K562 (cell line): ENCODE results near the gene ATF7IP. TPM values are rescaled to one million over a fixed set of nuclear protein-coding genes. Genes with fewer than 3 reads are reported as not detected.

ENCODE experiments used
- ATAC-seq: fragments of 200-7000 bp; cut with Tn5 transposase; 3 replicates; pipeline ENCODE4 v1.9.1; 2020; ENCODE audit warnings: moderate library complexity
- BruUV-seq: library from RNA; stranded (reverse); fragments of 400-500 nt; replicated peaks from 2 replicates; lab custom pipeline; 2021; lab: Mats Ljungman, UMichigan
- CTCF ChIA-PET: fragments of 300-600 bp; formaldehyde crosslinking; extraction: SDS; loops from one replicate; lab custom pipeline; 2021; ENCODE audit warnings: low intra/inter-chr PET ratio; lab: Yijun Ruan, JAX
- POLR2A ChIA-PET: fragments of 300-600, 350-650 bp; sonication (Branson Sonifier 250); formaldehyde crosslinking; extraction: SDS; loops from one replicate; lab custom pipeline; 2021; ENCODE audit warnings: antibody characterized with exemption, inconsistent platforms; lab: Yijun Ruan, JAX
- DNase-seq, 4 experiments: peaks; one replicate each; pipeline versions ENCODE4 v3.0.0 to v3.0.0-alpha.2; 2011 to 2018; ENCODE audit warnings: low spot score in 3 of 4, mixed read lengths in 3 of 4; ENCODE audit errors: extremely low read depth in 1 of 4
- FAIRE-seq: peaks from 2 replicates; lab custom pipeline; 2011; peaks lifted over from hg19 to GRCh38; lab: Jason Lieb, UNC
- H2AFZ ChIP-seq: 2 replicates; pipeline ENCODE4 v1.6.0; 2011; ENCODE audit warnings: low read depth, low read length, control low read depth, inconsistent platforms
- H3K27ac ChIP-seq: fragments of 200-600 bp; 3 replicates; pipeline ENCODE4 v1.8.0; 2011; ENCODE audit warnings: low read depth, mild to moderate bottlenecking, control low read depth, inconsistent platforms, low read length, moderate library complexity, mixed read lengths; ENCODE audit errors: extremely low read depth
- H3K27me3 ChIP-seq, 2 experiments: fragments of 300-600 bp in 1 of 2; 2 replicates in 1 of 2; 3 replicates in 1 of 2; pipeline versions ENCODE4 v1.6.0 to v1.8.0; 2011; ENCODE audit warnings: inconsistent platforms in 2 of 2, low read length in 2 of 2, mild to moderate bottlenecking in 1 of 2, mixed read lengths in 1 of 2, moderate library complexity in 1 of 2; ENCODE audit not compliant: control insufficient read depth in 2 of 2, insufficient read depth in 2 of 2
- H3K36me3 ChIP-seq: fragments of 300-600 bp; 3 replicates; pipeline ENCODE4 v1.8.0; 2011; ENCODE audit warnings: mild to moderate bottlenecking, low read length, inconsistent platforms; ENCODE audit not compliant: control insufficient read depth, insufficient read depth
- H3K4me1 ChIP-seq, 2 experiments: fragments of 200-600 bp in 1 of 2; replicated peaks in 1 of 2; 2 replicates in 1 of 2; 3 replicates in 1 of 2; pipeline versions ENCODE4 v1.5.1 to v1.8.0; 2011; ENCODE audit warnings: inconsistent platforms in 2 of 2, low read length in 2 of 2, mild to moderate bottlenecking in 1 of 2, mixed read lengths in 1 of 2, moderate library complexity in 1 of 2; ENCODE audit not compliant: control insufficient read depth in 2 of 2, insufficient read depth in 2 of 2
- H3K4me2 ChIP-seq: 2 replicates; pipeline ENCODE4 v1.6.1; 2011; ENCODE audit warnings: low read length, control low read depth, inconsistent platforms, mixed read lengths; ENCODE audit not compliant: insufficient read depth
- H3K4me3 ChIP-seq: fragments of 200-600 bp; sonication (generic), shearing (Covaris generic); 2 replicates; pipeline ENCODE4 v1.5.1; 2016; ENCODE audit warnings: control low read depth, inconsistent platforms
- H3K79me2 ChIP-seq: fragments of 200-600 bp; 3 replicates; pipeline ENCODE4 v1.8.0; 2011; ENCODE audit warnings: low read length, inconsistent platforms; ENCODE audit not compliant: control insufficient read depth, insufficient read depth
- H3K9ac ChIP-seq, 2 experiments: 2 replicates each; pipeline versions ENCODE4 v1.6.0 to v1.6.1; 2011; ENCODE audit warnings: low read depth in 2 of 2, low read length in 2 of 2, control low read depth in 1 of 2, inconsistent platforms in 1 of 2, mild to moderate bottlenecking in 1 of 2, mixed read lengths in 1 of 2; ENCODE audit not compliant: insufficient read depth in 1 of 2
- H3K9me1 ChIP-seq: one replicate; pipeline ENCODE4 v1.6.0; 2011; ENCODE audit warnings: inconsistent platforms, mild to moderate bottlenecking, low read length, moderate library complexity; ENCODE audit not compliant: control insufficient read depth, insufficient read depth
- H3K9me3 ChIP-seq: replicated peaks from 2 replicates; pipeline ENCODE4 v1.5.1; 2011; ENCODE audit warnings: low read depth, low read length, inconsistent platforms; ENCODE audit not compliant: control insufficient read depth, insufficient read depth
- H4K20me1 ChIP-seq: replicated peaks from 2 replicates; pipeline ENCODE4 v1.6.1; 2011; ENCODE audit warnings: low read length, inconsistent platforms, mixed read lengths; ENCODE audit not compliant: control insufficient read depth, insufficient read depth
- CHD2 ChIP-seq: IDR thresholded peaks from 2 replicates; pipeline ENCODE4 v1.6.1; 2011; ENCODE audit warnings: low read depth, low read length
- DMBX1 ChIP-seq: fragments of 250-450 bp; sonication (Bioruptor Pico); IDR thresholded peaks from 2 replicates; pipeline ENCODE4 v1.8.0; 2022; ENCODE audit warnings: inconsistent platforms, mild to moderate bottlenecking, moderate library complexity, borderline replicate concordance
- EGR1 ChIP-seq: fragments of 450-650 bp; conservative IDR thresholded peaks from 2 replicates; pipeline ENCODE4 v1.6.1; 2017; ENCODE audit warnings: mild to moderate bottlenecking
- ETV5 ChIP-seq: sonication (generic); formaldehyde crosslinking; IDR thresholded peaks from 2 replicates; pipeline ENCODE4 v1.4.0; 2020; ENCODE audit warnings: low read depth, mild to moderate bottlenecking, missing genetic modification reagents
- EZH2 ChIP-seq: IDR thresholded peaks from 2 replicates; pipeline ENCODE4 v1.6.1; 2012; ENCODE audit warnings: low read depth, mild to moderate bottlenecking, inconsistent platforms, low read length, borderline replicate concordance
- HDAC1 ChIP-seq, 2 experiments: fragments of 450-650 bp; IDR thresholded peaks; 2 replicates each; pipeline ENCODE4 v1.6.1; 2016 to 2017; ENCODE audit warnings: inconsistent platforms in 1 of 2, mild to moderate bottlenecking in 1 of 2, moderate library complexity in 1 of 2
- HMG20A ChIP-seq: fragments of 450-650 bp; formaldehyde crosslinking; conservative IDR thresholded peaks from 2 replicates; pipeline ENCODE4 v1.4.0; 2020; ENCODE audit warnings: mild to moderate bottlenecking, mixed read lengths
- MTA1 ChIP-seq: fragments of 450-650 bp; IDR thresholded peaks from 2 replicates; pipeline ENCODE4 v1.6.1; 2017; ENCODE audit warnings: borderline replicate concordance
- NR1H2 ChIP-seq: sonication (generic); formaldehyde crosslinking; IDR thresholded peaks from 2 replicates; pipeline ENCODE4 v1.4.0; 2020; ENCODE audit warnings: mild to moderate bottlenecking, missing genetic modification reagents
- OTX1 ChIP-seq: fragments of 450-650 bp; formaldehyde crosslinking; IDR thresholded peaks from 2 replicates; pipeline ENCODE4 v1.4.0; 2022; ENCODE audit warnings: mild to moderate bottlenecking
- SIX5 ChIP-seq, 2 experiments: IDR thresholded peaks; 2 replicates each; pipeline ENCODE4 v1.6.1; 2011; ENCODE audit warnings: low read length in 2 of 2, borderline replicate concordance in 1 of 2, low read depth in 1 of 2, mild to moderate bottlenecking in 1 of 2, moderate library complexity in 1 of 2; ENCODE audit not compliant: insufficient read depth in 1 of 2
- ZNF431 ChIP-seq: sonication (generic); formaldehyde crosslinking; IDR thresholded peaks from 2 replicates; pipeline ENCODE4 v1.8.0; 2022; ENCODE audit warnings: mild to moderate bottlenecking, missing genetic modification reagents
- ZNF445 ChIP-seq: fragments of 250-450 bp; sonication (Bioruptor Pico); IDR thresholded peaks from 2 replicates; pipeline ENCODE4 v1.4.0; 2020; ENCODE audit warnings: low read depth, mild to moderate bottlenecking, moderate library complexity
- WGBS: fragments of 100-300 bp; shearing (Covaris generic); methylation state at CpG from one replicate; pipeline ENCODE4 v1.1.6; 2016; ENCODE audit warnings: low coverage, mixed read lengths; ENCODE audit not compliant: insufficient coverage; ENCODE audit errors: missing lambda C conversion rate; 5-methylcytosine and 5-hydroxymethylcytosine counted together
- in situ Hi-C: fragments of 300-500 bp; cut with MboI; formaldehyde crosslinking; loops from 4 replicates; pipeline ENCODE4 v1.15.0; 2018; ENCODE audit warnings: inconsistent platforms, mixed read lengths
- intact Hi-C: fragments of 100-400 bp; cut with micrococcal nuclease; formaldehyde crosslinking; loops from 2 replicates; pipeline ENCODE4 v1.14.2; 2022
- polyA plus RNA-seq, 8 experiments: library from polyadenylated mRNA; depleted of rRNA in 4 of 8; stranded (reverse) in 5 of 8; unstranded in 3 of 8; fragments of >200 nt; fragmentation: Nextera tagmentation in 2 of 8; fragmentation: Illumina TruSeq in 1 of 8; extraction: Ambion mirVana in 2 of 8; extraction: Trizol in 1 of 8; gene quantifications; 2 replicates each; pipeline versions ENCODE4 v1.2.1 to v1.2.3, GENCODE V29; 2011 to 2014; ENCODE audit warnings: inconsistent platforms in 1 of 8, missing spikeins in 1 of 8
- total RNA-seq, 7 experiments: library from RNA; depleted of rRNA in 6 of 7; stranded (reverse); fragments of >200 nt in 6 of 7; fragmentation: Illumina TruSeq in 2 of 7; extraction: Trizol in 2 of 7; gene quantifications; 2 replicates each; pipeline versions ENCODE4 v1.2.1 to v1.2.3, GENCODE V29; 2011 to 2021; ENCODE audit warnings: low replicate concordance in 1 of 7
- TF ChIP-seq, protein P1 (sequence below): sonication (generic); formaldehyde crosslinking; IDR thresholded peaks from 2 replicates; pipeline ENCODE4 v1.8.1; 2023; ENCODE audit warnings: mild to moderate bottlenecking, missing genetic modification reagents, moderate library complexity
- TF ChIP-seq, protein P2 (sequence below): fragments of 450-650 bp; formaldehyde crosslinking; IDR thresholded peaks from 2 replicates; pipeline ENCODE4 v1.4.0; 2020; ENCODE audit warnings: mild to moderate bottlenecking, moderate library complexity
- TF ChIP-seq, protein P3 (sequence below): sonication (generic); formaldehyde crosslinking; IDR thresholded peaks from 2 replicates; pipeline ENCODE4 v1.8.0; 2022; ENCODE audit warnings: missing genetic modification reagents, mild to moderate bottlenecking, moderate library complexity, borderline replicate concordance
- TF ChIP-seq, protein P4 (sequence below): IDR thresholded peaks from 3 replicates; pipeline ENCODE4 v1.6.1; 2011; ENCODE audit warnings: borderline replicate concordance, mild to moderate bottlenecking; ENCODE audit not compliant: insufficient read length, insufficient read depth

Gene ATF7IP
- total and polyA plus RNA-seq, 9 of the 15 experiments (the other 6 are each of a cell fraction or from before 2014, with no cell fraction given) = 2.8 to 27.1 (median 11.0) TPM

DNA sequence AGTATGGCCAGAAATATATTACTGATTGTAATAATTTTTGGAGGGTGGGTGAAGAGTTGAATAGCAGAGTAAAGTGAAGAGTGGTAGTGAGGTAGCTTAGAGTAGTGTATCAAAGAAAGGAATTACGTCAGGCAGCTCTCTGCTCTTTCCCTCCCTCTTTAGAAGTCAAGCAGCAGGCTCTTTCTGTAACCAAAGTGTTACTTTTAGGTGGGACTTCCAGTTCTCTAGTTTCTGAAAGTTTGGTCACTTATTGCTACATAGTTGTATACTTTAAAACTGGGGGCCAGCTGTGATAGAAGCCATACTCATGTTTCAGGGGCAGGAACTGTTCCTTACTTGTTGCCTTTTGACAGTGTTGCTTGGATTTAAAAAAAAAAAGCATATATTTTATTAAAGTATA is 30.6 kb downstream of the ATF7IP start:
- POLR2A ChIA-PET = interaction anchor here (1.0 kb wide), 1 partner anchor 12 kb away, joined by 3 read pairs; no protein-coding TSS in a partner anchor
- CTCF ChIA-PET = no interaction called here
- FAIRE-seq (no peak), ATAC-seq (peak; percentile 36; the same call in 2 of the 3 replicates), DNase-seq (no peak)
- H3K4me2 ChIP-seq = no peak overlapping the region
- TF ChIP-seq EZH2 = no peak
- TF ChIP-seq EGR1 = no peak
- TF ChIP-seq, protein P1, sequence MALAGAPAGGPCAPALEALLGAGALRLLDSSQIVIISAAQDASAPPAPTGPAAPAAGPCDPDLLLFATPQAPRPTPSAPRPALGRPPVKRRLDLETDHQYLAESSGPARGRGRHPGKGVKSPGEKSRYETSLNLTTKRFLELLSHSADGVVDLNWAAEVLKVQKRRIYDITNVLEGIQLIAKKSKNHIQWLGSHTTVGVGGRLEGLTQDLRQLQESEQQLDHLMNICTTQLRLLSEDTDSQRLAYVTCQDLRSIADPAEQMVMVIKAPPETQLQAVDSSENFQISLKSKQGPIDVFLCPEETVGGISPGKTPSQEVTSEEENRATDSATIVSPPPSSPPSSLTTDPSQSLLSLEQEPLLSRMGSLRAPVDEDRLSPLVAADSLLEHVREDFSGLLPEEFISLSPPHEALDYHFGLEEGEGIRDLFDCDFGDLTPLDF (CRISPR knock-in tag) = no peak
- TF ChIP-seq, protein P2, sequence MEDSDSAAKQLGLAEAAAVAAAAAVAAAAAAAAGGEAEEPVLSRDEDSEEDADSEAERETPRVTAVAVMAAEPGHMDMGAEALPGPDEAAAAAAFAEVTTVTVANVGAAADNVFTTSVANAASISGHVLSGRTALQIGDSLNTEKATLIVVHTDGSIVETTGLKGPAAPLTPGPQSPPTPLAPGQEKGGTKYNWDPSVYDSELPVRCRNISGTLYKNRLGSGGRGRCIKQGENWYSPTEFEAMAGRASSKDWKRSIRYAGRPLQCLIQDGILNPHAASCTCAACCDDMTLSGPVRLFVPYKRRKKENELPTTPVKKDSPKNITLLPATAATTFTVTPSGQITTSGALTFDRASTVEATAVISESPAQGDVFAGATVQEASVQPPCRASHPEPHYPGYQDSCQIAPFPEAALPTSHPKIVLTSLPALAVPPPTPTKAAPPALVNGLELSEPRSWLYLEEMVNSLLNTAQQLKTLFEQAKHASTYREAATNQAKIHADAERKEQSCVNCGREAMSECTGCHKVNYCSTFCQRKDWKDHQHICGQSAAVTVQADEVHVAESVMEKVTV (CRISPR knock-in tag) = no peak
- TF ChIP-seq ETV5 (CRISPR knock-in tag) = no peak
- no peak for TF ChIP-seq OTX1 (CRISPR knock-in tag)
- no peak for TF ChIP-seq ZNF431
- no peak for TF ChIP-seq HMG20A (CRISPR knock-in tag)
- TF ChIP-seq MTA1 = no peak
- TF ChIP-seq HDAC1 (IDR thresholded peaks at IDR 0.05) = no peak
- TF ChIP-seq DMBX1 = no peak
- no peak for TF ChIP-seq NR1H2 (CRISPR knock-in tag)
- TF ChIP-seq SIX5 (IDR thresholded peaks at IDR 0.05; ENCODE audit: borderline replicate concordance in 1 of 2, insufficient read depth in 1 of 2, low read depth in 1 of 2, low read length in 2 of 2) = no peak
- TF ChIP-seq, protein P3, sequence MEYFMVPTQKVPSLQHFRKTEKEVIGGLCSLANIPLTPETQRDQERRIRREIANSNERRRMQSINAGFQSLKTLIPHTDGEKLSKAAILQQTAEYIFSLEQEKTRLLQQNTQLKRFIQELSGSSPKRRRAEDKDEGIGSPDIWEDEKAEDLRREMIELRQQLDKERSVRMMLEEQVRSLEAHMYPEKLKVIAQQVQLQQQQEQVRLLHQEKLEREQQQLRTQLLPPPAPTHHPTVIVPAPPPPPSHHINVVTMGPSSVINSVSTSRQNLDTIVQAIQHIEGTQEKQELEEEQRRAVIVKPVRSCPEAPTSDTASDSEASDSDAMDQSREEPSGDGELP (CRISPR knock-in tag) = no peak
- TF ChIP-seq, protein P4, sequence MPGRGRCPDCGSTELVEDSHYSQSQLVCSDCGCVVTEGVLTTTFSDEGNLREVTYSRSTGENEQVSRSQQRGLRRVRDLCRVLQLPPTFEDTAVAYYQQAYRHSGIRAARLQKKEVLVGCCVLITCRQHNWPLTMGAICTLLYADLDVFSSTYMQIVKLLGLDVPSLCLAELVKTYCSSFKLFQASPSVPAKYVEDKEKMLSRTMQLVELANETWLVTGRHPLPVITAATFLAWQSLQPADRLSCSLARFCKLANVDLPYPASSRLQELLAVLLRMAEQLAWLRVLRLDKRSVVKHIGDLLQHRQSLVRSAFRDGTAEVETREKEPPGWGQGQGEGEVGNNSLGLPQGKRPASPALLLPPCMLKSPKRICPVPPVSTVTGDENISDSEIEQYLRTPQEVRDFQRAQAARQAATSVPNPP = no peak
- no peak for TF ChIP-seq CHD2
- TF ChIP-seq ZNF445 (CRISPR knock-in tag) = no peak
- BruUV-seq = no TSS peak
- no peaks in the 10 kb centered on the region for H3K9me1 ChIP-seq
- H3K27ac ChIP-seq = peak overlapping the region; percentile 25; the same call in 1 of the 3 replicates
- H2AFZ ChIP-seq = no peak overlapping the region
- WGBS = 71% methylated on average over 1 of the region's 1 CpG
- peaks cover 0 to 5% of the 10 kb centered on the region in 2 experiments; a peak in 2 of 5 replicates for H3K4me1 ChIP-seq
- H3K4me3 ChIP-seq = no peak overlapping the region
- H3K9me3 ChIP-seq = peaks cover 2% of the 10 kb centered on the region; the same call in 1 of the 2 replicates
- in situ Hi-C loops = no loop called here
- H3K9ac ChIP-seq = no peak overlapping the region
- no peaks in the 10 kb centered on the region for H4K20me1 ChIP-seq
- intact Hi-C loops = no loop called here
- H3K27me3 ChIP-seq = no peaks in the 10 kb centered on the region
- H3K79me2 ChIP-seq = peaks cover 97% of the 10 kb centered on the region
- 0 out of 3 replicates have a peak, but pooled peaks cover 2% of the 10 kb centered on the region for H3K36me3 ChIP-seq
